UCSD-AML1 (cell line): Measurements from ENCODE around the gene TEX261.

Source experiments
- DNase-seq: peaks from one replicate; lab custom pipeline; 2025; ENCODE audit not compliant: unreplicated experiment; lab: John Stamatoyannopoulos, UW

The TEX261 gene

DNA sequence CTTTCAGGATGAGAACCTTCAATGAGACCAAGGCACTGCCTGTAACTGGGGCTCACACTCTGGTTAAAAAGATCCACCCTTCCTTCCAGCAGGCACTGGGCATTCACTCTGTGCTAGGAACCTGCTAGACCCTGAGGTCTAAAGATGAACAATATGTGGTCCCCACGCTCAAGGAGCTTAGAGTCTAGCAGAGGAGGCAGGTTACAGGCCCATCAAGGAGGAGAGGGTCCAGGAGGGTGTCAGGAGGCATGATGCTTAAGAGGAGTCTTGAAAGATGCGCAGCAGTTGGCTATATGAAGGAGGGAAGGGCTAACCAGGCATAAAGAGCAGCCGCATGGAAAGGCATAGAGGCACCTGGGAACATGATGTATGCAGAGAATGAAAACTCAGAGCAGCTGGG lies 11.7 kb downstream of the TEX261 start:
- no peak for DNase-seq

DNA sequence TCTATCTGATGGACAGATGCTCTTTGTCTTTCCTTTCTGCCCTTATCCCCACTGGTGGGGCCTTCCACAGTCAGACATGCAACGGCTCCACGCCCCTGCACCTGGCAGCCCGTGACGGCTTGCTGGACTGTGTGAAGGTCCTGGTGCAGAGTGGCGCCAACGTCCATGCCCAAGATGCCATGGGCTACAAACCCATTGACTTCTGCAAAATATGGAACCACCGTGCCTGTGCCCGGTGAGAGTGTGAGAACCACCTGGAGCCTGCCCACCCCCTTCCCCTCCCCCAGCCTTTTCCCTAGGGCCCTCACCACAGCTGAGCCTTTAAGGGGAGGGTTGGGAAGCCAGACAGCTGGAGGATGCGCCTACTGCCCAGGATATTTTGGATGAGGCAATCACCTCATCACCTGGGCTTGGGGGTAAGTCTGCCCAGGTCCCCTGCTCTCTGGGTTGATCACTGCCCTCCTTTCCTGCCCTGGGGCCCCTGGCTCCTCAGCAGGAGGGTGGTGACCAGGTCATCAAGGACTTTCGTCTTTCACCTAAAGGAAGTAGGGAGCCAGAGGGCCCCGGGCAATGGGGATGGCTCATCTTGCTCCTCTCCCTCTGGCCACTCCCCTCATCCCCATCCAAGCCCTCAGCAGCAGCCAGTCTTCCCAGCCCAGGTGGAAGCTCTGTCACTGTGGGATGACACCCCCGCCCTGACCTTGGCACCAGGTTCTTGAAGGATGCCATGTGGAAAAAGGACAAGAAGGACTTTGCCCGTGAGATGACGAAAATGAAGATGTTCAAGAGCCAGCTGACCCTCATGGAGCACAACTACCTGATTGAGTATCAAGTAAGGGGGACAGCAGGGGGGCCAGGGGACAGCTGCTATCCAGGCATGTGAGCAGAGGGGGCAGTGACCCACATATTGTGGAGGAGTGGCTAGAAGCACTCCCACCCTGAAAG lies 12.5 kb downstream of the TEX261 start:
- DNase-seq = no peak

DNA sequence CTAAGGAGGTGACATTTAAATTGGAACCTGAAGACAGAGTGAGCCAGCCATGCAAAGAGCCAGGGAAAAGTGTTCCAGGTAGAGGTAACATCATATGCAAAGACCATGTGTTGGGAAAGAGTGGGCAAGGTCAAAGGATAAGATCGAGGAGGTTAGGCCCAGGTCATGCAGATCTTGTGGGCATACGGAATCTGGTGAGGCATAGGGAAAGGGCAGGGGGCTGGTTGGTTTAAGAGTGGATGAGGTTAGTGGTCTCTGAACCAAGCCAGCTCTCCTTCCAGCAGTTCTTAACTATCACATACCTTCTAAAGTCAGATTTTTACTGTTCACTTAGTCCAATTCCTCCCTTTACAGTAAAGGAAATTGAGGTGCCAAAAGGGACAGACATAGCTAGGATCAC lies 13.3 kb downstream of the TEX261 start:
- no peak for DNase-seq

GRCh38 chr2:70979626-70980025 lies 15.0 kb downstream of the TEX261 start:
- no peak for DNase-seq

DNA sequence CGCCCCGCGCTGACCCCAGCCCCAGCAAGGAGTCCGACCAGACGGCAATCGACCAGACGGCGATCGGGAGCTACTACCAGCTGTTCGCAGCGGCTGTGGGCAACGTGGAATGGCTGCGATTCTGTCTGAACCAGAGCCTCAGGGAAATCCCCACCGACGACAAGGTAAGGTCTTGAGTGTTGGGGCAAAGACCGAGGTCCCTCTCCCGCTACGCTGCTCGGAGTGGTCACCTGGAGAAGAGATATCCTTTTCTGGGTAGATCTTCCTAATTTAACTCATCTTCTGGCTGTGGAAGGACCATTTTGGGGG lies 15.5 kb downstream of the TEX261 start:
- DNase-seq = no peak

- DNase-seq = no peak
Measured at GRCh38 chr2:70978341-70979179, 16.1 kb downstream of the TEX261 start, which contains the start of gene ANKRD53. Gene ANKRD53, plus strand, starts transcription at chr2:70978630. Its CDS starts 16 bp downstream, at chr2:70978646.

GRCh38 chr2:70977605-70978205 lies 17.0 kb downstream of the TEX261 start:
- no peak for DNase-seq

DNA sequence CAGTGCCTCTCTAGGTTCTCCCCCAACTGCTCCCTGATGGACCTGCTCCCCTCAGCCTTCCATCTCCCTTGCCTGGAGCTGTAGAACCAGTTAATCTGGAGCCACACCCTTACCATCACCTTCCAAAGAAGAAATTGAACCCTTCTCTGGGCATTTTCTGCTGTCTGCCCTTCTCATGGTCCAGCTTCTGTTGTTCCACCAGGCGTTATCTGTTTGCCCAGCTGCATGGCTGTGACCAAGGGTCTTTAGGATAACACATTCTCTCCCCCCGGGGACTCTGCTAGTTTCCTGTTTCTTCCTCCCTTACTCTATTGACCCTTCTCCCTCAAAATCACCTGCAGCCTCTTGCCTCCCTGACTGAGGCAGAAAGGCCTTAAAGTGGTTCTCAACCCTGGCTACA lies 19.4 kb downstream of the TEX261 start:
- no peak for DNase-seq

GRCh38 chr2:70974592-70974991 lies 20.1 kb downstream of the TEX261 start:
- no peak for DNase-seq

DNA sequence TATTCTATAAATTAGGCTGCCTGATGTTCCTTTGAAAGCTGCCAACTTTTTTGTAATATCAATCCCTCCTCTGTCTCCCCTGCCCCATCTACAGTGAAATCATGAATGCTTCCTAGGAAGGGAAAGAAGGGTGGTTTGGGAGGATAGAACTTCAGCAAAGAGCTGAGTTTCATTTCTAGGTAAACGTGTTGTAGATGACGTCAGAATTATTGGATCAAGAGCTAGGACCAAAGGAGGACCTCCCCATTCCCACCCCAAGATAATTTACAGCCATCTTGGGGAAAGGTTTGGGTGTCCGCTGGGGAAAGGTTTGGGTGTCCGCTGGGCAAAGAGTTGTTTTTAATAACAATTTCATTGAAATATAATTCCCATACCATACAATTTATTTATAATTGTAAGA lies 27.5 kb downstream of the TEX261 start:
- no peak for DNase-seq

GRCh38 chr2:70966681-70967080 lies 28.0 kb downstream of the TEX261 start:
- no peak for DNase-seq

- no peak for DNase-seq
Measured at GRCh38 chr2:70965506-70965905, 29.2 kb downstream of the TEX261 start.

DNA sequence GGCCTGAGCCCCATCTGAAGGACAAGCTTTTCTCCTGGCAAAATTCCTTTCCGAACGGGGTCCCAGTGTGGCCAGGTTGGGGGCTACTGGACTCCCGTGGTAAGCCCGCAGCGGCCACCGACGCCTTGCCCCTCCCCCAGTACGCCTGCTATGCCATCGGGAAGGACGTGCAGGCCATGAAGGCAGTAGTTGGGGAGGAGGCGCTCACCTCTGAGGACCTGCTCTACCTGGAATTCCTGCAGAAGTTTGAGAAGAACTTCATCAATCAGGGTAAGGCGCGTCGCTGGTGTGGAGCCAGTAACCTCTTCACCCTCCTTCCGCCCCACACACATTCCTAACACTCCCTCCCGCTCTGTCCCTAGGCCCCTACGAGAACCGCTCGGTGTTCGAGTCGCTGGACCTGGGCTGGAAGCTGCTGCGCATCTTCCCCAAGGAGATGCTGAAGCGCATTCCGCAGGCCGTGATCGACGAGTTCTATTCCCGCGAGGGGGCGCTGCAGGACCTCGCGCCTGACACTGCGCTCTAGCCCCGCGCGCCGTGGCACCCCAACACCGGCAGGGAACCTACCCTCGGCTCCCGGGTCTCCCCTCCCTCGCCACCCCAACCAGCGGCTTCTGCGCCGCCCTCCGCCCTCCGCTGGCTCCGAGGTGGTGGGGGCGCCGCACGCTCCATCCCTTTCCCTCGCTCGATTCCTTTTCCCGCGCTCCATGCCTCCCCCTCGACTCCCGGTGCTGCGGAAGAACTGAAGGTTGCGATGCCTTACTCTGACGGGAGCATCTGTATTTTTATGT lies 29.9 kb downstream of the TEX261 start:
- peak; percentile 74 for DNase-seq

- no peak for DNase-seq
Measured at GRCh38 chr2:70964133-70964532, 30.5 kb downstream of the TEX261 start.

GRCh38 chr2:70962885-70963878 lies 31.5 kb downstream of the TEX261 start:
- no peak for DNase-seq

GRCh38 chr2:70962211-70962884 lies 32.3 kb downstream of the TEX261 start:
- no peak for DNase-seq

GRCh38 chr2:70961648-70961994 lies 33.1 kb downstream of the TEX261 start:
- no peak for DNase-seq

- no peak for DNase-seq
Measured at GRCh38 chr2:70960833-70961647, 33.6 kb downstream of the TEX261 start.
